ENCODE measurements around the gene AGPAT4. TPM values are rescaled to one million over a fixed set of nuclear protein-coding genes. Genes with fewer than 3 reads are reported as not detected.

Gene AGPAT4
- total RNA-seq, 1 experiment from 2014 or later, result 22.0 TPM

DNA sequence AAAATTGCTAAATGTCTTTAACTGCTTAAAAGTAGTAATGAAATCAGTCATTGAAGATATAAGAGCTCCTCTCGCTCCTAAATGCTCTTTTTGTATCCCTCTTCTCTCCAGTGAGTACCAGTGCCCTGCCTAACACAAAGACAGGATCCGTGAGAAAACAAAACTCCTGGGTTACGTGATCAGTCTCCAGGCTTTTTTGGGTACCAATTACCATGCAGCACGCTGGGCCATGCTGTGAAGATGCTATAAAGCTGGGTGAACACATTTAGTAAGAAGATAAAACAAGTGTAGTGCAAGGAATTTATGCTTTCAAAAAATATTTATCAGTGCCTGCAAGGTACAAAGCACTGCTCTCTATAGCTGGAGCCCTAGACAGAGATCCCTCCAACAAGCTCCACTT, 66.7 kb downstream of the AGPAT4 start:
- peaks cover 2% of the 10 kb centered on the region for H3K79me2 ChIP-seq (ENCODE audit: insufficient read depth, low read length)

More for the DNA sequence above, 66.7 kb downstream of the AGPAT4 start:
- no peak for DNase-seq
- Mint-ChIP-seq H3K9me3 (peaks cover 32 to 43% of the 10 kb centered on the region in 2 experiments), H3K4me3 (no peak overlapping the region), H3K27ac (no peak overlapping the region), H3K27me3 (ENCODE audit: low read depth) (no peaks in the 10 kb centered on the region), H3K4me1 (peaks cover 17 to 22% of the 10 kb centered on the region in 2 experiments), H3K36me3 (ENCODE audit: insufficient read depth in 1 of 3, low read depth in 3 of 3) (peaks cover 36 to 46% (median 43%) of the 10 kb centered on the region in 3 experiments)
- Histone ChIP-seq H2BK5ac (ENCODE audit: insufficient read length, low read length) (no peak overlapping the region), H3T11ph (ENCODE audit: low read length) (no peak overlapping the region), H3K4ac (ENCODE audit: low read depth, low read length) (no peak overlapping the region), H2BK20ac (ENCODE audit: low read depth, low read length, poor library complexity, severe bottlenecking) (no peak overlapping the region), H3K23me2 (ENCODE audit: insufficient read length, low read depth, low read length, poor library complexity, severe bottlenecking) (no peaks in the 10 kb centered on the region), H3K9me3 (ENCODE audit: control insufficient read depth, low read depth, low read length) (peaks cover 7% of the 10 kb centered on the region), H3K9ac (ENCODE audit: extremely low read depth, insufficient read length, low read length) (no peak overlapping the region), H3K14ac (ENCODE audit: insufficient read depth, low read length) (no peak overlapping the region), H3K18ac (ENCODE audit: insufficient read length, low read depth, low read length) (no peak overlapping the region), H3K4me1 (ENCODE audit: insufficient read depth, low read length) (no peaks in the 10 kb centered on the region), H3K27me3 (ENCODE audit: insufficient read depth, low read length) (no peaks in the 10 kb centered on the region), H2BK12ac (ENCODE audit: insufficient read length, low read depth, low read length) (no peak overlapping the region), H2BK120ac (ENCODE audit: low read depth, low read length, poor library complexity, severe bottlenecking) (no peak overlapping the region), H3K23ac (ENCODE audit: insufficient read length, low read depth, low read length) (no peak overlapping the region), H3K4me2 (ENCODE audit: insufficient read depth, insufficient read length, low read length) (no peak overlapping the region), H4K8ac (replicated peaks; ENCODE audit: insufficient read length, low read depth, low read length) (no peak overlapping the region), H4K91ac (ENCODE audit: insufficient read length, low read depth, low read length) (no peak overlapping the region), H3K27ac (ENCODE audit: insufficient read length, low read depth, low read length) (no peak overlapping the region), H3K79me1 (ENCODE audit: insufficient read depth, low read depth, low read length, poor library complexity, severe bottlenecking) (no peaks in the 10 kb centered on the region), H2AFZ (ENCODE audit: low read length) (no peak overlapping the region), H2AK5ac (ENCODE audit: insufficient read length, low read length) (no peak overlapping the region), H3K56ac (ENCODE audit: insufficient read length, low read depth, low read length) (no peak overlapping the region), H2BK15ac (ENCODE audit: low read depth, low read length) (no peak overlapping the region), H4K5ac (ENCODE audit: insufficient read length, low read depth, low read length) (no peak overlapping the region), H4K20me1 (ENCODE audit: control insufficient read depth, insufficient read depth, insufficient read length) (no peaks in the 10 kb centered on the region)
- TF ChIP-seq, protein P1, sequence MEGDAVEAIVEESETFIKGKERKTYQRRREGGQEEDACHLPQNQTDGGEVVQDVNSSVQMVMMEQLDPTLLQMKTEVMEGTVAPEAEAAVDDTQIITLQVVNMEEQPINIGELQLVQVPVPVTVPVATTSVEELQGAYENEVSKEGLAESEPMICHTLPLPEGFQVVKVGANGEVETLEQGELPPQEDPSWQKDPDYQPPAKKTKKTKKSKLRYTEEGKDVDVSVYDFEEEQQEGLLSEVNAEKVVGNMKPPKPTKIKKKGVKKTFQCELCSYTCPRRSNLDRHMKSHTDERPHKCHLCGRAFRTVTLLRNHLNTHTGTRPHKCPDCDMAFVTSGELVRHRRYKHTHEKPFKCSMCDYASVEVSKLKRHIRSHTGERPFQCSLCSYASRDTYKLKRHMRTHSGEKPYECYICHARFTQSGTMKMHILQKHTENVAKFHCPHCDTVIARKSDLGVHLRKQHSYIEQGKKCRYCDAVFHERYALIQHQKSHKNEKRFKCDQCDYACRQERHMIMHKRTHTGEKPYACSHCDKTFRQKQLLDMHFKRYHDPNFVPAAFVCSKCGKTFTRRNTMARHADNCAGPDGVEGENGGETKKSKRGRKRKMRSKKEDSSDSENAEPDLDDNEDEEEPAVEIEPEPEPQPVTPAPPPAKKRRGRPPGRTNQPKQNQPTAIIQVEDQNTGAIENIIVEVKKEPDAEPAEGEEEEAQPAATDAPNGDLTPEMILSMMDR (conservative IDR thresholded peaks at IDR 0.05), result no peak
- no CpG with 5 or more reads among the region's 4 CpGs for WGBS (ENCODE audit: extremely low coverage, insufficient read length, low lambda C conversion rate)
